Middle frontal gyrus (tissue), 1 donor: ENCODE data around the gene AGL.
"Not testable (repeated sequence)": the region's sequence is repeated elsewhere in the genome, so short reads cannot be mapped to it uniquely, and the experiment has no call there.

Experiments
- DNase-seq: peaks from one replicate; pipeline ENCODE4 v3.0.0-alpha.2; 2015; ENCODE audit warnings: low spot score; ENCODE audit errors: extremely low spot score

The AGL gene

GRCh38 chr1:99936071-99936470 lies 85.9 kb downstream of the AGL start:
- no peak for DNase-seq

- no peak for DNase-seq
Observed at GRCh38 chr1:99942723-99943122, 92.6 kb downstream of the AGL start.

- no peak for DNase-seq
Observed at GRCh38 chr1:99943223-99943794, 93.1 kb downstream of the AGL start.

DNA sequence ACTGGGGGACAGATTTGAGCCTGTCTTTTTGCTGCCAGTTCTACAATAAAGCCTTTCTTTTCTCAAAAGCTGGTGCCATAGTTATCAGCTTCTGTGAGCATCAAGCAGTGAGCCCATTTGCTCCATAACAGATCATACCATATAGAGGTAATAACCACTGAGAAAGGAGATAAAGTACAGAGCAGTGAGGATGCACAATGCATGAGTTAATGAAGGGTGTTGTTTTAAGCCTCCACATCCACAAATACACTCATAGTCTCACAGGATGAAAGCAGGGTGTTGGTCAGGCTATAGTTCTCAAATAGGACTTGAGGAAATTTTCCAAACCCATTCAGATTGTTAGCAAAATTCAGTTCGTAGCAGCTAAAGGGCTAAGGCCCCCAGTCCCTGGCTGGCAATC lies 94.0 kb downstream of the AGL start:
- DNase-seq = no peak

DNA sequence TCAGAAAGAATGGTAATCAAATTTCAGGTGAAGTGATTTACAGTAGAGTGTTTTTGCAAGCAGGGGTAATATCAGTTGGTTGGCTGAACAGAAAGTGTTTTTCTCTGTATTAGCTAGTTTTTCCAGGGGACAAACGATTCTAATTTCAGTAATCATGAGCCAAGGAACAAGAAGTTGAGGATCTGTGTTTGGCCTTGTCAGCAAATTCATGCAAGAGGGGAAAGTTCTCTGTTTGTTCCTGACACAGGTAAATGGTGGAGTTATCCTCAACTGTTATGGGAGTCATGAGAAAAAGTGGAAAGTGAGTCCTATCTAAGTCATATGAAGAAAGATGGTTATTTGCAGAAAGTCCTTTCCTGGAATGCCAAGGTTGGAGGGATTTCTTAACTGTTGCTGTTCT lies 95.0 kb downstream of the AGL start:
- DNase-seq = no peak

- no peak for DNase-seq
Observed at GRCh38 chr1:99950486-99950885, 100.3 kb downstream of the AGL start.

- no peak for DNase-seq
Observed at GRCh38 chr1:99952522-99952921, 102.4 kb downstream of the AGL start.

DNA sequence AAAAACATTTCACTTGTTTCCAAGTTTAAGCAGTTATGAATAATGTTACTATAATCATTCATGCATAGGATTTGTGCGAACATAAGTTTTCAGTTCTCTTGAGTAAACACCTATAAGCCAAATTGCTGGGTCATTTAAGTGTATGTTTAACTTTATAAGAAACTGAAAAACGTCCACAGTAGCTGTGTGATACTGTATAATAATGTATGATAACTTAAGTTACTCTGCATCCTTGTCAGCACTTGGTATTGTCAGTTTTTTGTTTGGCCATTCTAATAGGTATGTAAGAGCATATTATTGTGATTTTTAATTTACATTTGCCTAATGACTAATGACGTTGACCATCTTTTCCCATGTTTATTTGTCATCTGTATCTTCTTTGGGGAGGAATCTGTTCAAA lies 105.2 kb downstream of the AGL start:
- DNase-seq = no peak

GRCh38 chr1:99956755-99957154 lies 106.6 kb downstream of the AGL start:
- no peak for DNase-seq

GRCh38 chr1:99957818-99958217 lies 107.7 kb downstream of the AGL start:
- no peak for DNase-seq

DNA sequence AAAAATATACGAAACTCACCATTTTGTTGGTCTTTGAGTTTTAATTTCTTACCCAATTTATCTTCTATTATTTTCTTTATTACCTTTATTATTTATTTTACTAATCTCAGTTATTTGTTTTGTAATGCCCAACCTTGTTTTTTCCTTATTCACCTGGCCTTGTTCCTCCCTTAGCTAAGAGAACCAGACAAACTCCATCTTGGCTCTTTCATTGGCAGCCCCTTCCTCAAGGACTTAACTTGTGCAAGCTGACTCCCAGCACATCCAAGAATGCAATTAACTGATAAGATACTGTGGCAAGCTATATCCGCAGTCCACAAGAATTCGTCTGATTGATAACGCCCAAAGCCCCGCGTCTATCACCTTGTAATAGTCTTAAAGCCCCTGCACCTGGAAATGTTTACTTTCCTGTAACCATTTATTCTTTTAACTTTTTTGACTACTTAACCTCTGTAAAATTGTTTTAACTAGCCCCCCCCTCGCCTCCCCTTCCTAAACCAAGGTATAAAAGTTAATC lies 109.1 kb downstream of the AGL start:
- not testable (repeated sequence) for DNase-seq

- not testable (repeated sequence) for DNase-seq
Observed at GRCh38 chr1:99960260-99960659, 110.1 kb downstream of the AGL start.

GRCh38 chr1:99963041-99963795 lies 113.1 kb downstream of the AGL start:
- no peak for DNase-seq

- DNase-seq = no peak
Observed at GRCh38 chr1:99964806-99965205, 114.6 kb downstream of the AGL start.

DNA sequence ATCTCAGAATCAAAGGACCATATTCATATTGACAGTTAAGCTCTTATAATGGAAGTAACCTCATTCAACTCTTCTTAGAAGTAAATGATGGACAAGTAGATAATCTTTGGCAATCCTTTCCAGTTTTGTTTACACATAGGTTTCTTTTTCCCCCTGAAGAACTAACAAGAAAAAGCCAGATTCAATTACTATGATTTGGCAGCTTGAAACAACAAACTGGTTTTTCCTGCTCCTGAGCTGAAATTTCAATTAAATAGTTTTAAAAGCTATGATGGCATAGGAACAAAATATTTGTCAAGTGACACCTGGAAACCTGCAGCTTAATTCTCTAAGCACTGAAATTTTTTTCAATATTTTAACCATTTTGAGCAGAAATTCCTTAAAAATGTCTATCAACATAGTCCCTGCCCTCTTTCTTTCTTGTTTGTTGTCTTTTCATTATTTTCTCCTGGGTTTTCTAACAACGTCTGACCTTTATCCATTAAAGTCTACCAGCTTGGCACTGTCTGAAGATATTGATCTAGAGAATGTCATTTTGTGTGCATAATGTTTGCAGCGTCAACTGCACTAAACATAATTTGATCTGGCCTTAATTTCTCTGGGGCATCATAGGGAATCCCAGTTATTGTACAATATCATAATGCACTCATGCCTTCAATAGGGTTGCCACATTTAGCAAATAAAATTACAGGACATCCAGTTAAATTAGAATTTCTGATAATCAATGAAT lies 115.7 kb downstream of the AGL start:
- no peak for DNase-seq

- no peak for DNase-seq
Observed at GRCh38 chr1:99968214-99968613, 118.1 kb downstream of the AGL start.

- no peak for DNase-seq
Observed at GRCh38 chr1:99969260-99969728, 119.1 kb downstream of the AGL start.

DNA sequence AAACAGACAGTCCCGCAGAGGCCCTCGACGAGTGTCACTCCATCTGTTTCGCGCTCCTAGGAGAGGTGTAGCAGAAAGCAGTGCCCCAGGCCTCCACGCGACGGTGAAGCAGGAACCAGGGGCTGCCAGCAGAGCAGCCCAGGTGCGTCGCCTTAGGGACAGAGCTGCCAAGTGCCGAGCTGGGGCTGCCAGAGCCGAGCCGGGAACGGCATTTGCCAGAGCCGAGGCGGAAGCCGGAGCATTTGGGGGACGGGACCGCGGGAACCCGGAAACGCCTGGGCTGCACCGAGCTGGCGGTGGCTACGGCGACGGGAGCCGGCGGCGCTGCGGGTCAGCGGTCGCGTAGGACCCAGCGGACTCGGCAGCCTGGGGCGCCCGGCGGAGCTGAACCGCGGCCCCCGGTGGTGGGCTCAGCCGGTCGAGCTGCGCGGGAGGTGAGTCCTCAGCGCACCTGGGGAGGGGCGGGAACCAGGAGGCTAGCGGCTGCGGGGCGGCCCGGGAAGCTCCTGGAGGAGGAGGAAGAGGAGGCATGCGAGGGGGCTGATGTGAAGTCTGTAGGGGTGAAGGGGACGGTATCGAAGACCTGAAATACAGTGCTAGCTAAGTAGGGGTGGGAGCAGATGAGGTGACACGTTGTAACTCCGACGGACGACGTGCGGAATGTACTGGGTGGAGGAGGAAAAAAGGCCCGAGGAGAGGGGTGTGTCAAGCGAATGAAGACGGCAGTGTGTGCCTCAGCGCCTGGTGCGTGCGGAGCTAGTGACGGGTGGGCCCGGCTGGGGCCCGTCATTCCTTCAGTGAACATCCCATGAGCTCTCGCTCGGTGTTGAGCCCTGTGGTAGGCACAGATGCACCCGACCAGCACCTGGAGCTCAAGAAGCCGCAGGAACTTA lies 119.8 kb downstream of the AGL start, which contains the start of gene SLC35A3:
Gene SLC35A3 (plus strand): TSS at position 268 of the 893 bp plus-strand sequence. CDS start 23,559 bp downstream, outside the sequence.
- DNase-seq = peak; percentile 44

GRCh38 chr1:99970713-99971255 lies 120.6 kb downstream of the AGL start:
- DNase-seq = no peak

GRCh38 chr1:99972066-99972465 lies 121.9 kb downstream of the AGL start:
- not testable (repeated sequence) for DNase-seq
